ENCODE measurements around the gene CATSPER4.

Gene CATSPER4

GRCh38 chr1:26158908-26159742 is 31.3 kb upstream of the CATSPER4 start, which contains the start of gene FAM110D:
Gene FAM110D, plus strand, starts transcription at chr1:26159079. Its CDS starts 2,213 bp downstream, at chr1:26161292.
- Histone ChIP-seq H3K9me3 (ENCODE audit: control insufficient read depth, insufficient read depth, low read depth, low read length) (no peaks in the 10 kb centered on the region), H3K36me3 (ENCODE audit: control insufficient read depth in 2 of 2, insufficient read depth in 1 of 2, low read length in 2 of 2) (no peaks in the 10 kb centered on the region), H3K4me1 (ENCODE audit: control insufficient read depth, insufficient read depth, low read length) (no peaks in the 10 kb centered on the region; the same call in 1 of the 2 replicates), H3K4me3 (ENCODE audit: low read depth, low read length) (no peak within 1 kb of the TSS), H3K27ac (ENCODE audit: extremely low read depth, low read depth, low read length) (no peak within 1 kb of the TSS)
- ChIA-PET CTCF (interaction anchor here (2.1 kb wide), 1 partner anchor 14 kb away, joined by 13 read pairs; no protein-coding TSS in a partner anchor), POLR2A (interaction anchor here (0.7 to 1.2 kb wide), 2 partner anchors 10 to 1104 kb away, joined by 3 to 4 read pairs; partner anchors contain the start of genes C1orf232 and ZNF593)
- TF ChIP-seq ZNF335 (tag by site-specific recombination; conservative IDR thresholded peaks at IDR 0.05) (peak; percentile 52; the same call in 1 of the 2 replicates), KLF9 (tag by site-specific recombination; IDR thresholded peaks at IDR 0.05; ENCODE audit: low read depth) (no peak), ZBTB10 (tag by site-specific recombination; IDR thresholded peaks at IDR 0.05) (no peak)

- no peak for TF ChIP-seq ZNF175 (tag by site-specific recombination; IDR thresholded peaks at IDR 0.05)
- TF ChIP-seq HOXD13 (CRISPR knock-in tag; IDR thresholded peaks at IDR 0.05; ENCODE audit: borderline replicate concordance): no peak
- TF ChIP-seq ZNF266 (tag by site-specific recombination; IDR thresholded peaks at IDR 0.05; ENCODE audit: low read depth): no peak
- TF ChIP-seq ZNF624 (tag by site-specific recombination; IDR thresholded peaks at IDR 0.05): no peak
- TF ChIP-seq REPIN1 (tag by site-specific recombination; IDR thresholded peaks at IDR 0.05; ENCODE audit: low read depth): no peak
- no peak for TF ChIP-seq ZNF354C (tag by site-specific recombination; IDR thresholded peaks at IDR 0.05; ENCODE audit: borderline replicate concordance, low read depth)
- TF ChIP-seq ZNF114 (tag by site-specific recombination; IDR thresholded peaks at IDR 0.05): no peak
- no peak for TF ChIP-seq ZNF610 (tag by site-specific recombination; IDR thresholded peaks at IDR 0.05; ENCODE audit: borderline replicate concordance)
- no peak for TF ChIP-seq ZXDB (tag by site-specific recombination; IDR thresholded peaks at IDR 0.05)
- no peak for TF ChIP-seq WT1 (tag by site-specific recombination; IDR thresholded peaks at IDR 0.05)
- no peaks in the 10 kb centered on the region for H3K36me3 ChIP-seq (ENCODE audit: control insufficient read depth in 2 of 2, insufficient read depth in 1 of 2, low read length in 2 of 2)
- H3K4me1 ChIP-seq (ENCODE audit: control insufficient read depth, insufficient read depth, low read length): no peaks in the 10 kb centered on the region; the same call in 1 of the 2 replicates
- H3K27ac ChIP-seq (ENCODE audit: extremely low read depth, low read depth, low read length): no peak overlapping the region
- POLR2A ChIA-PET: interaction anchor here (0.7 to 1.2 kb wide), 2 partner anchors 9 to 1104 kb away, joined by 3 to 4 read pairs; partner anchors contain the start of genes C1orf232 and ZNF593
- no peaks in the 10 kb centered on the region for H3K9me3 ChIP-seq (ENCODE audit: control insufficient read depth, insufficient read depth, low read depth, low read length)
- CTCF ChIA-PET: interaction anchor here (2.1 kb wide), 1 partner anchor 15 kb away, joined by 13 read pairs; no protein-coding TSS in a partner anchor
- H3K4me3 ChIP-seq (ENCODE audit: low read depth, low read length): no peak overlapping the region
These were observed 30.7 kb upstream of the CATSPER4 start for GRCh38 chr1:26159743-26160039.

GRCh38 chr1:26160527-26161414 is 29.6 kb upstream of the CATSPER4 start:
- no peaks in the 10 kb centered on the region for H3K36me3 ChIP-seq (ENCODE audit: control insufficient read depth in 2 of 2, insufficient read depth in 1 of 2, low read length in 2 of 2)
- TF ChIP-seq ELK4 (IDR thresholded peaks at IDR 0.05; ENCODE audit: borderline replicate concordance, low read depth, low read length): no peak
- TF ChIP-seq ZSCAN5A (tag by site-specific recombination; IDR thresholded peaks at IDR 0.05): no peak
- TF ChIP-seq ZNF426 (tag by site-specific recombination; IDR thresholded peaks at IDR 0.05): no peak
- TF ChIP-seq ZBTB20 (tag by site-specific recombination; IDR thresholded peaks at IDR 0.05): no peak
- TF ChIP-seq ZNF292 (tag by site-specific recombination; IDR thresholded peaks at IDR 0.05; ENCODE audit: borderline replicate concordance, low read depth): no peak
- TF ChIP-seq ZNF433 (tag by site-specific recombination; IDR thresholded peaks at IDR 0.05; ENCODE audit: low read depth): no peak
- TF ChIP-seq ZFP41 (tag by site-specific recombination; IDR thresholded peaks at IDR 0.05; ENCODE audit: borderline replicate concordance): no peak
- POLR2A ChIA-PET: interaction anchor here (1.0 kb wide), 1 partner anchor 9 kb away, joined by 4 read pairs; the partner anchor contains the start of gene ZNF593
- no peak overlapping the region for H3K4me3 ChIP-seq (ENCODE audit: low read depth, low read length)
- no peaks in the 10 kb centered on the region for H3K9me3 ChIP-seq (ENCODE audit: control insufficient read depth, insufficient read depth, low read depth, low read length)
- H3K27ac ChIP-seq (ENCODE audit: extremely low read depth, low read depth, low read length): no peak overlapping the region
- H3K4me1 ChIP-seq (ENCODE audit: control insufficient read depth, insufficient read depth, low read length): no peaks in the 10 kb centered on the region; the same call in 1 of the 2 replicates
- CTCF ChIA-PET: interaction anchor here (0.9 to 1.8 kb wide), 3 partner anchors 9 to 72 kb away, joined by 4 to 9 read pairs (median 7); partner anchors contain the start of gene ZNF593

Data from HEK293 (cell line).